Middle frontal gyrus (tissue), 1 donor: ENCODE data around the gene KCTD5.
"Not testable (repeated sequence)": the region's sequence is repeated elsewhere in the genome, so short reads cannot be mapped to it uniquely, and the experiment has no call there.

ENCODE experiments used
- DNase-seq: peaks from one replicate; pipeline ENCODE4 v3.0.0-alpha.2; 2015; ENCODE audit warnings: low spot score; ENCODE audit errors: extremely low spot score

The KCTD5 gene

DNA sequence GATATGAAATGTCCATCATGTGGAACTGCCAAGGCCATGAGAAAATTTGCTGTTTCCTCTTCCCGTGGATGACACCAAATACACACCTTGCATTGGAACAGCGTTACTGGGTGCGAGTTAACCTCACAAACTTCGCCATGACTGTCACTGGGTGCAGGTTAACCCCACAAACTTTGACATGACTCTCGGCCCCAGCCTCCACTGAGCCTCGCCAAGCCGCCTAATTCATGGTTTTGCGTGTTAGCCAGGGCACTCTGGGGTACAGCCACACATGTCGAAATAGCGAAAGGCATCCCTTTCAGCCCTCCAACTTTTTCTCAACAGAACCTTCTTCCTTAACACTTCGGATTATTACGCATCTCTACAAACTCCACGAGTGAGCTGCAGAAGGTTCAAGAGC lies 10.6 kb upstream of the KCTD5 start:
- no peak for DNase-seq

GRCh38 chr16:2673066-2673999 lies 9.0 kb upstream of the KCTD5 start:
- DNase-seq: peak; percentile 91

DNA sequence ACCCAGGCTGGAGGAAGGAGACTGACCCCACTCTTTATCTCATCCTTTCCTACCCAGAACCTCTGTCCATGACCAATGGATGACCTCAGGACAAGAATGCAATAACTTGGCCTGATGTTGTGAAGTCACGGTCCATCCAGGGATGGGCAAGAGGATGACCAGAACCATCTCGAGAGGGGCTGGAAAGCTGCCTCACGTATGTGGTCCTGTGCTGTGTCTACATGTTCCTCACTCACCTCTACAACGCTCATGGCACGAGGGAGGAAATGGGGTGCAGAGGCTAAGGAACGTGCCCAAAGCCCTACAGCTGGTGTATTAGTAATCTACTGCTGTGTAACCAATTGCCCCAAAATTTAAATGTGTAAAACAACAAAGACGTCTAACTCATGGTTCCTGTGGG lies 7.3 kb upstream of the KCTD5 start:
- DNase-seq: no peak

DNA sequence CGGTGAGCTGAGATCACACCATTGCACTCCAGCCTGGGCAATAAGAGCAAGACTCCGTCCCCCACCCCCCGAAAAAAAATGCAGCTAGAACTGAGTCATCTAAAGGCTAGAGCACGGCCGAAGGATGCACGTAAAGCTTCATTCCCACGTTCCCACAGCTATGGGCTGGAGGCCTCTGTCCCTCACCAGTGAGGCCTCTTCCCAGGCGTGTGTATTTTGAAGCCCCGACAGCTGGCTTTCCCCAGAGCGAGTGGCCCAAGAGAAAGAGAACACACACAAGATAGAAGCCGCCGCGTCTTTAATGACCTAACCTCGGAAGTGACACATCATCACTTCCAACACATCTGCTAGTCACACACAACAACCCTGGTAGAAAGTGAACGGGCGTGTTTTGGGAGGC lies 6.6 kb upstream of the KCTD5 start:
- DNase-seq: no peak

DNA sequence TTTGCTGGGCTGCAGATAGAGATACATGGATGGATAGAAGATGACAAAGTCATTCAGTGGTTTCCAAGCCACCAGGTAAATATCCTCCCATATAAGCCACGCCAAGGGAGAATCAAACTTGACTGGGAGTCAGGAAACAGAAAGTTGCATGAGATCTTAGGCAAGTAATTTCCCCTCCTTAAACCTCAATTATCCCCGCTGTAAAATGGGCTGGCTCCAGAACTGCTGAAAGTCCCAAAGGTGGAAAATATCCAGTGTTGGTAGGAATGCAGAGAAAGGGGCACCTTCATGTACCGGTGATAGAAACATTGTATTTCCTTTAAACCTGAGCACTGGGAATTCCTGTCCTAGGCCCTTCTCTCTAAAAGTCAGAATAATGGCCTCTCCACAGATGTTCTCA lies 5.4 kb upstream of the KCTD5 start:
- DNase-seq: not testable (repeated sequence)

DNA sequence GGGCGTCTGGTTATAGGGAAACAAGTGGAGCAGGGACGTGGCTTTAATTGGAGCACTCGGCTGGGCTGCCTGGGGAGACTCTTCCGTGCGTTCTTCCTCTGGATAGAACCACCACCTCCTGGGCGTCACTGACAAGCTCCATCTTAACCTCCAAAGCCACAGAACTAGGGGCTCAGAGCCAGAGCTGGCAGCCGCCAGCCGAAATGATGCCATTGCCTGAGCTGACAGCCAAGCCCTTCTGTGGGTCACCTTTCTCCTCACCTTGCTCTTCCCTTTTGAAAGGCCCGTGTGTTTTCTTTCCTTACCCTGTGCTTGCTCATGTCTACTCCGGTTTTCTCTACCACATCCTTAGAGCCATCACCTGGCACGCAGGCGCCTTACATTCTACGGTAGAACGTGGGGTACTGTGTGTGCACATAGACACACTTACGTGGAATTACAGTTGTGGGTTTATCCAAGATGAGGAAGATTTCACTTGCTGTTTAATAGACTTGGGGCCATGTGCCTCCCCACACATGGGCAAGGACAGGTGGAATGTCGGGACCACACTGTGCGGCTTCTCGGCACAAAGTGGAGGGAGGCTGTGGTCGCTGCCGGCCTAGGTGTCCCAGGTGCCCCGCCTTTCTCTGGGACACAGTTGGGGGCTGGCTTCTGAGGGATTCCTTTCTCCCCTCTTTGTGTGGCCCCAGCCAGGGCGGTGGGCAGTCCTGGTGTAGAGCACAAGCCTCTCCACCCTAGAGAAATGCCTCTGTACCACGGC lies 3.9 kb upstream of the KCTD5 start:
- DNase-seq: not testable (repeated sequence)

DNA sequence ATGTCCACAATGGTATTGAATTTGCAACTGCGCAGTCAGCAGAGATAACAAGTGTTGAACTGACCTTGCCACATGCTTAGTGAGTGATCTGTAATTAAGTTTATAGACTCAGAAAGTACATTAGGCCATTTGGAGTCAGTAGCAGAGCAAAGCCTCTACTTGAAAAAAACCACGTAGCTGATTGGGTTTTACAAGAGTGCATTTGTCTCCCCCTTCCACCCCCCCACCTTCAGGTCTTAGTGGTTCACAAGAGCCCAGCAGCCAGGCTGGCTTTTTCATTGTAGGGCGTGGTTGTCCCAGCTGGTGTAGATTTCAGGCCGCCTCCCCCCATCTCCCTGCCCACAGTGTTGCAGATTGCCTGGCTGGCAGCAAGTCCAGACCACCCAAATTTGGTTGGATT lies 2.4 kb upstream of the KCTD5 start:
- DNase-seq: not testable (repeated sequence)

GRCh38 chr16:2680360-2680759 lies 2.0 kb upstream of the KCTD5 start:
- DNase-seq: not testable (repeated sequence)

GRCh38 chr16:2683041-2683440 lies 718 bp downstream of the KCTD5 start:
- not testable (repeated sequence) for DNase-seq

DNA sequence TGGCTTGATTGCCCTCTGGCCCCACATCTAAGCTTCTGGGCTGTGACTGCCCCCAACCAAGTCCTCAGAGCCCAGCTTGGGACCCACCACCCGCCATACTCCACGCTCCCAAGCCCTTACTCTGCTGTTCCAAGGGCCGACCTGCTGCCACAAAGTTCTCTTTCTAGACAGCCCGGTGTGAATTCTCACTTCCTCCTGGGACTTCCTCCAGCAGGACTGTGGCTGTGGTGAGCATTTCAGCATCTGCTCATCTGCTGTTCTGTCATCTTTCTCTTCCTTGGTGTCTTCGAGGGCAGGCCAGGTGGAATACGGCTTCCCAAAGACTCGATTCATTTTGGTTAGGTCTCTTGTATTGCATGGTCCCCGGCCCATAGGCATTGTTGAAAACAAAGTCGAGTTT lies 3.8 kb downstream of the KCTD5 start:
- DNase-seq: not testable (repeated sequence)

GRCh38 chr16:2686912-2687507 lies 4.7 kb downstream of the KCTD5 start:
- DNase-seq: no peak

GRCh38 chr16:2687531-2688308 lies 5.4 kb downstream of the KCTD5 start:
- no peak for DNase-seq

DNA sequence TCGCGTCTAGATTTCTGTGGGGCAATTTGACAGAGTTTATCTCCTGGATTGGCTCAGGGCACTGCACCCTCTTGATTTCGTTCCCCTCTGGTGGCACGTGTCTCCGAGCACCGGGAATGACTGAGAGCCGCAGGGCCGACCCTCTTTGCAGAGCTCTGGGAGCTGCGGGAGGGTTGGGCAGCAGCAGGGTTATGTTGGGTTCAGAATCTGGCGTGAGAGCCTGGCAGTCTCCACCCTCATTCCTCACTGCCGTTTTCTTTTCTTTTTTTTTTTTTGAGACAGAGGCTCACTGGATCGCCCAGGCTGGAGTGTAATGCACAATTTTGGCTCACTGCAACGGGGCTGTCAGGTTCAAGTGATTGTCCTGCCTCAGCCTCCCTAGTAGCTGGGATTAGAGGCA lies 7.1 kb downstream of the KCTD5 start:
- not testable (repeated sequence) for DNase-seq

DNA sequence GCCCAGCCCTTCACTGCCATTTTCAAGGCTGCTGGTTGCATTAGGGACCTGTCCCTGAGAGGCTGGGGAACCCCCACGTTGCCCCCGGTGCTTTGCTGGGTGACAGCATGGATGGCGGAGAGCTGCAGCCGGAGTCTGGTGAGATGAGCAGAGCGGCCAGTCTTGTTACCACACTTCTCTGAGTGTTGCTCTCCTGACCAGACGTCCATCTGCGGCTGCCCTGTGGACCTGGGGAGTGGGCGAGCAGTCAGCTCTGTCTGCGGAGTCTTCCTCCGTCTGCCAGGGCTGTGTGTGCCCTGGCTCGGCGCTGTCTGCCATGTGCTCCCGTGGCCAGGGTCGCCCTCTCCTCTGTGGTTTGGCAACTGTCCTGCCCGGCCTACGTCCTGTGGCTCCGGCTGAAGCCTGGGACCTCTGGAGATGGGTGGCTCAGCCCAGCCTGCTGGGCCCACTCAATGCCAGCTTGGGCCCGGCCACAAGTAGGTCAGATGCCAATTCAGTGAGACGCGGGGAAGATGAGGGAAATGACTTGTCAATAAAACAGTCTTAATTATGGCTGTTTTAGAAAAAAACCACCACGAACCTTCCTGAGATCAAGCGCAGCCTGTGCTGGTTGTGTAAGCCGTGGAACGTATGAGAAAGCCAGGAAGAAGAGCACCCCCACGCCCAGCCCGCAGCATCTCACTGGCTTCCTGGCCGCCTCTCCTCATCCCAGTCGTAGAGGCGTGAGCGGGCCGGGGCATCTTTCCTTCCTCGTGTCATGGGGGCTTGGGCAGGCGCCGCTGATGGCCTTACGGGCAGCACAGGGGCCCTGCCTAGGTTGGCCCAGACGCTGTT lies 7.9 kb downstream of the KCTD5 start:
- DNase-seq: no peak

- no peak for DNase-seq
These were observed 8.5 kb downstream of the KCTD5 start for GRCh38 chr16:2690852-2691251.

DNA sequence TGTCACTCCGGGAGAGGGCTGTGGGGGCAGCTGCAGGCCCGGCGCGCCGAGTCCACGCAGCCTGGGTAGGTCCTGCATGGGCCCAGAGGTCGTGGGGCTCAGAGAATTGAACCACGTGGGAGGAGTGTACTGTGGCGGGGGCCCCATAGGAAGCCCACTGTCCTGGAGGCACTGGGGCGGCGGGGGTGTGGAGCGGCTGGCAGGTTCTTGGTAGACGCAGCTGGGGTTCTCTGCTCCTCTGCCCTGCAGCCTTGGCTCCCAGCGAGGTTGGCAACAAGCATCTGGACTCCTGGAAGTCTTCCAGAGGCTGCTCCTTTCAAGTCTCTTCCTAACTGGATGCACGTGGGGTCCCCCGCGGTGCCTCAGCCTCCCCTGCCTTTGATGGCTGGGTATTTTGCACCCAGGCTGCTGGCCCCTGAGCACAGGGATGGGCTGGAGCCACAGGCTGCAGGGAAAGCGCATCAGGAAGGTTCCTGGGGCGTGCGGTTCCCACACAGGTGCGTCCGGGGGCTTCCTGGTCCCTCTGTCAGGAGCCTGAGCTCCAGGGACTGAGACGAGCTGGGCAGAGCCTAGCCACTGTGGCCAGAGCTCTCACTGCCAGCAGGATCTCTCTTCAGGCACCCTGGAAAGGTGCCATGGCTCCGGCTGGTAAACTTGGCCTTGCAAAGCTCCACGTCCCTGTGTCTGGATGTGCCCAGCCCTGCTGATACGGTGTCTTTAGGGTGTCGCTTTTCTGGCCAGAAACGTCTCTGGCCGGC lies 9.3 kb downstream of the KCTD5 start:
- DNase-seq: no peak

GRCh38 chr16:2692251-2692947 lies 10.1 kb downstream of the KCTD5 start:
- peak; percentile 51 for DNase-seq

DNA sequence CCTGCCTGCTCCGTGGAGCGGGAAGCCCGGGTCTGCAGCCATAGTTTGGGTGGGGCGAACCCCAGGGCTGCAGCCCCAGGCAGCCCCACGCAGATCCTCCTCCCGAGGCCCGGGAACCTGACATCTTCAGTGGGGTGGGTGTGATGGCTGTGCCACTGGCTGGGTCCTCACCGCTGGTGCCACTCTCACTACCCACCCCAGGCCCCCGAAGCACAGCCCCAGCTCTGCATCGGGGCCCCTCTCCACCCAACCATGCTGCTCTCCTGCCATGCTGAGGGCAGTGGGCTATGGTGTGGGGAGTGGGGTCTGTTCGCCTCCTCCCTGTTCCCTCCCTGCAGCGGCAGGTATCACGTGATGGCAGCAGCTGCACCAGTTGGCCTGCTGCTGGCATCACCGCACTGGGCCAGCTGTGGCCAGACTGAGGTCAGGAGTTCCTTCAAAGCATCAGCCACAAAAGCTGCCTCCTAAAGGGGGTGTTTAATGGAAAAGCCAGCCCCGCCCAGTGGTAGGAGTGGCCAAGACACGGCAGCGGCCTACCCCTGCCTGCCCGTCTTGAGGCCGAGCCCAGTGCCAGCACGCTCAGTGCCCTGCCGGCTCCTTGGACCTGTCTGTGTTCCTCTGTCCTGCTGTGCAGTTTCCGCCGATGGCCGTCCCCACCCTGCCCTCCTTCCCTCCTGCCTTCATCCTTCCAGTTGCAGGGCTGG lies 10.8 kb downstream of the KCTD5 start:
- DNase-seq: peak; percentile 24
